Measurements from ENCODE around the gene SEC14L5.
"Not testable (repeated sequence)": the region's sequence is repeated elsewhere in the genome, so short reads cannot be mapped to it uniquely, and the experiment has no call there.

Gene SEC14L5

GRCh38 chr16:4927661-4928060, 30.5 kb upstream of the SEC14L5 start:
- in situ Hi-C loops (cut with MboI; ENCODE audit: low pct_unique_long_range_greater_than_20kb, low sequenced_read_pairs) = no loop called here
- DNase-seq = no peak

- DNase-seq = no peak
- in situ Hi-C loops (cut with MboI; ENCODE audit: low pct_unique_long_range_greater_than_20kb, low sequenced_read_pairs) = no loop called here
Measured at GRCh38 chr16:4928227-4928626, 29.9 kb upstream of the SEC14L5 start.

- DNase-seq; in situ Hi-C loops (cut with MboI; ENCODE audit: low pct_unique_long_range_greater_than_20kb, low sequenced_read_pairs): not testable (repeated sequence)
Measured at GRCh38 chr16:4929619-4930018, 28.5 kb upstream of the SEC14L5 start.

DNA sequence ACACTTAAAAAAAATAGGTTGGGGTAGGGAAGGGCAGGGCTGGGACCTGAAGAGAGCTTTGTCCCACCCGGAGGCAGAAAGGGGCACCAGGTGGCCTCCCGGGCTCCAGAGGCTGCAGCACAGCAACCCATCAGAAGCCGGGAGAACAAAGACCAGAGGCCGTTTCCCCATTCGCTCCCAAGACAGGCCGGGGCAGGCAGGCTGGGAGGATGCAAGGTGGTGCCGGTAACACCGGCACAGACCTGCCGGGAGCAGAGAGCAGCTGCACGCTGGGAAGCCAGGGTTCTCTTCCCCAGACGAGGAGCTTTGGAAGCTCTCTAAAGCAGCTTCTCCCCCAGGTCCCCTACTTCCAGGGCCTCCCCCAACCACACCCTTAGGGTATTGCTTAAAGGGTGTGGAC, 26.7 kb upstream of the SEC14L5 start:
- DNase-seq = no peak
- in situ Hi-C loops (cut with MboI; ENCODE audit: low pct_unique_long_range_greater_than_20kb, low sequenced_read_pairs) = no loop called here

DNA sequence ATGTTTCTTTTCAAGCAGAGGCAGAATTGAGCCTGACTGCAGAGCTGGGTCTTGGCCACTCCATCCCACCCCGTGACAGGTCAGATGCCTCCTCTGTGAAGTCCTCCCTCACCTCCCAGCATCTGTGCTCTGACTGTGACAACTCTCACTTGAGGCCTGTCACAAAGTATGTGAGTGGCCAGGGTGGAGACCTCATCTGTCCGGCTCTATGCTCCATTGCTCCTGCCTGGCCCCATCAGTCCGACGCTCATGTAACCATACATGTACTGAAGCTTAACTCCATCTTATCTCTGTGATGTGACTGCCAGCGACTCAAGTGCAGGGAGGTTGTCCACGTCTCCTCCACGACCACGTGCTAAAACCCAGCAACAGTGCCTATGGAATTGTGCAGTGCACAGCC, 24.7 kb upstream of the SEC14L5 start:
- no peak for DNase-seq
- in situ Hi-C loops (cut with MboI; ENCODE audit: low pct_unique_long_range_greater_than_20kb, low sequenced_read_pairs) = no loop called here

DNA sequence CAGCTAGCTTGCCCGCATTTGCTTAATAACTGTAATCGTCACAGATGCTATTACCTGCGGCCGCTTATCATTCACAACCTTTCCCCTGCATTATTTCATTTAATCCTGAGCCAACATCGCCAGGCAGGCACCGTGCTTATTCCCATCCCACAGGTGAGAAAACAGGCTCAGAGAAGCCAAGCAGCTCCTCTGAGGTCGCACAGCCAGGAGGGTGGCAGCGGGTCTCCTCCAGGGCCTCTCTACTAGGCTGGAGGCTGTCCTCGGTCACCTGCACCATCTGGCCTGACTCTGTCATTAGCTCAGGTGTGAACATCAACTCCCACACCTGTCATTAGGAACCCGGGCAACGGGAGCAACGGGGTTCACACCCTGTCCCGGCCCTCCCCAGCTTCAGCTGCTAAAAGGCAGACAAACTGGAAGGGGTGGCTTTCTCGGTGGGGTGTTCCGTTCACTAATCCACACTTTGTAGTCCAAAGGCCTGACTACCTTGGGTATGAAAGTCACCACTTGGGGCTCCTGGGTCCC, 24.2 kb upstream of the SEC14L5 start:
- in situ Hi-C loops (cut with MboI; ENCODE audit: low pct_unique_long_range_greater_than_20kb, low sequenced_read_pairs) = no loop called here
- no peak for DNase-seq

DNA sequence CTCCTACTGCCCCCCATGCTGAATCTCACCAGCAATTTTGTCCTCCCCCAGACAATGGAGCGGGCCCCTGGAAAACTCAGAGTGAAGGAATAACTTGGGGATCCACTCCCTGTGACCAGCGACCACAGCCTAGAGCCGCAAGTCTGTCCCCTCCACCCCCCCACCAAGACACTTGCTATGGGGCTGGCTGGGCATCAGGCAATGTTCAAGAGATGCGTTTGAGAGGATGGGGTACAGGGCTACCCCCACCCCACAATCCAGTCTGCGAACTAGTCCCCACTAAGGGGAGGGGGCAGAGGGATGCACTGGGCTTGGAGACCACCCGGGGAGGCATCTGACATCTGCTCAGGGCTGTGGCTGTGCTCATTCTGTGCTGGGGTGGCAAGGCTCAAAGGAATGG, 23.5 kb upstream of the SEC14L5 start:
- in situ Hi-C loops (cut with MboI; ENCODE audit: low pct_unique_long_range_greater_than_20kb, low sequenced_read_pairs) = no loop called here
- DNase-seq = no peak

DNA sequence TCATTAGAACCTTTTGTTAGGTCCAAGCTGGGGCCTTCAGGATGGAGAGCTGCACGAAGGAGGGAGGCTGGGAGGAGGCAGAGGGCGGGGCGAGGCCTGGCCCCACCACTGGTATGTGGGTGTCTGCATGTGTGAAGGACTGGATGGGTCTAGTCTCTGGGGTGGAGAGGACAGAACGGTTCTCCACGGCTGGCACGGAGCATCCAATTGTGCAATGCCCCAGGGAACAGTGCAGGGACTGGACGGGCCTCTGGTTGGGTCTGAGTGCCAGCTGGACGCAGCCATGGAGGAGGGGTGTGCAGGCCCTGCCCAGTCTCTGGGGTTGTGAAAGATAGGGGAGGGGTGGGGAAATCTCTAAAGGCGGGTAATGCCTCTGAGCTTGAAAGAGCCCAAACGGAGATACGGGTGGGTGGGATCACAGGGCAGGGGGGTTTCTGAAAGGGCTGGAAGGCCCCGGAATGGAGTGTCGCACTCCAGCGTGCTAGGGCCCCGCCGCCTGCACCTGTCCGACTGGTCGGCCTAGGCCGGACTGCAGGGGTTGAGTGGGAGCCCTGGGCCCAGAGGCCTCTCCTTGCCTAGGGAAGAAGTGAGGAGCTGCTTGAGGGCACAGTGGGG, 22.8 kb upstream of the SEC14L5 start:
- in situ Hi-C loops (cut with MboI; ENCODE audit: low pct_unique_long_range_greater_than_20kb, low sequenced_read_pairs) = no loop called here
- no peak for DNase-seq

DNA sequence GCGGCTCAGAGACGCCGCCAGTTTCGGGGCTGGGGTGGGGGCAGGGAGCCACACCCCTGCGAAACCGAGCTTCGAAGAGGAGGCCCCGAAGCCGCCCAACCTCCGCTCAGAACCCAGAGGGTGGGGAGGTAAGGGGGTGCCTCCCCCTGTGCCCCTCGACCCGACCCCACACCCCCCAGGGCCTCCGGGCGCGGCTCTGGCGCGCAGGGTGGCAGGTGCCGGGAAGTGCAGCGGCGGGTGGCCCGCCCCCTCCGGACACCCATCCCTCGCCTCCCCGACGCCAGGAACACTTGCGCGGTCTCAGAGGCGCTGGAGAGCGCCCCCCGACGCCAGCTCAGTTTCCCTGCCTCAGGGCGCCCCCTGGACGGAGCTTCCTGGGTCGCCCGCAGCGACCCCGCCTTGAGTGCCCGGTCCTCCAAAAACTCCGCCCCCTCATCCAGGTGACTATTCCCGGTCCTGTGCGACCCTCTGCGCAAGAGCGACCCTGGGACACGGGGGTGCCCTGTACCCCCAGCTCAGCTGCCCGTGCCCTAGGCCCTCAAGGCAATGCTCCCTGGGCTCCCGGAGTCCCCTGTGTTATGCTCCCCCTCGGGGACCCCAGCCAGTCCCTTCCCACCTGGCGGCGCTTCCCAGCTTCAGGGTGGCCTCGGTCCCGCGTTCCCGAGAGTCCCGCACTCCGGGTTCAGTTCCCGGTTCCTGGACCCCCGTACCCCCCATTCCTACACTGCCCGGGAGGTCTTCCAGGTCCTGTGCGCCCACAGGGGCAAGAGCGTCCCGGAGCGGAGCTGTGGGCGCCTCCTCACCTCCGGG, 21.7 kb upstream of the SEC14L5 start:
- no peak for DNase-seq
- in situ Hi-C loops (cut with MboI; ENCODE audit: low pct_unique_long_range_greater_than_20kb, low sequenced_read_pairs) = no loop called here

DNA sequence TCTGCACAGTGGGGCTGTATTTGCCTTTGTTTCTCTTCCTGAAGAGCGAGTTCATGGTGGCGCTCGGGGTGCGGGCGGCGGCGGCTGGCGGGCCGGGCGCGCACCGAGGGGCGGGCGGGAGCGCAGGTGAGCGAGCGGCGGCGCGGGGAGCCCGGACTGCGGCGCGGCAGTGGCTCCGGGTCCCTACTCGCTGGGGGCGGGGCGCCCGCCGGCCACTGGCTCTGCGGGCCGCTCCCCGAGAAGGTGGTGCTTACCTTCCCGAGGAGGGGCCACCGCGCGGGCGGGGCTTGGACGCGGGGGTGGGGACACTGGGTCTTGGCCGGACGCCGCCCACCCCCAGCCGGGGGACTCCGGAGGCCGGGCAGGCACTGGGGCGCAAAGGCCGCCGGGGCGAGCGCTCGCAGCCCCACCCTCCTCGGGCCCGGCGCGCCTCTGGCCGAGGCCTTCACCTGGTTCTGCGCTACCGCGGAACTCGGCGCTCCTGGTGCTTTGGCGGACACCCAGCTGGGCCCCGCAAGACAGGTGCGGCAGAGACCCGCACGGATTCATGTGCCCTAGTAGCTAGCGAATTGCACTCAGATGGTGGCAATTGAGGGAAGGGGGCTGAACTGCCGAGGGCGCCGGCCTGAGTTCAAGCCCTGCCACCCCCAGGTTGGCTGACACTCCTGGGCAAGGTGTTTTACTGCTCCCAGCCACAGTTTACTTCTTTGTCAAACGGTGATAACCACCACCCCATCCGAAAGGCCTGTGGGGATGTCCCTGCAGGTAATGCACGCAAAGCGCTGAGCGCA, 20.9 kb upstream of the SEC14L5 start, which contains the start of gene PPL:
TSS of gene PPL (minus strand) at position 158 of the 791 bp plus-strand sequence. CDS start at position 55, 103 bp downstream.
- in situ Hi-C loops (cut with MboI; ENCODE audit: low pct_unique_long_range_greater_than_20kb, low sequenced_read_pairs) = no loop called here
- no peak for DNase-seq

- in situ Hi-C loops (cut with MboI; ENCODE audit: low pct_unique_long_range_greater_than_20kb, low sequenced_read_pairs) = no loop called here
- no peak for DNase-seq
Measured at GRCh38 chr16:4937782-4938682, 20.1 kb upstream of the SEC14L5 start.

DNA sequence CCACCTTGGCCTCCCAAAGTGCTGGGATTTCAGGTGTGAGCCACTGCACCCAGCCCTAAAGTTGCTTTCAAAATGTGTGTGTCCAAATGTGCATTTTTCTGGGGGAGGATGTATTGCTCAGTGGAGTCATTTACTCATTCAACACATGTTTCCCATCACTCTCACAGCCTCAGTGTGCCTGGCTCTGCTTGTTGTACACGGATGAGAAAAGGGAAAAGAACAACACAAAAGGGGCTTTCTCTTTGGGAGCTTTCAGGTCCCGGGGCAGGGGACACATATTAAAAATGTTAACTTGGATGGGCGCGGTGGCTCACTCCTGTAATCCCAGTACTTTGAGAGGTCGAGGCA, 19.5 kb upstream of the SEC14L5 start:
- in situ Hi-C loops (cut with MboI; ENCODE audit: low pct_unique_long_range_greater_than_20kb, low sequenced_read_pairs) = no loop called here
- no peak for DNase-seq

GRCh38 chr16:4940719-4941118, 17.4 kb upstream of the SEC14L5 start:
- DNase-seq = no peak
- in situ Hi-C loops (cut with MboI; ENCODE audit: low pct_unique_long_range_greater_than_20kb, low sequenced_read_pairs) = no loop called here

GRCh38 chr16:4942481-4942880, 15.6 kb upstream of the SEC14L5 start:
- in situ Hi-C loops (cut with MboI; ENCODE audit: low pct_unique_long_range_greater_than_20kb, low sequenced_read_pairs) = no loop called here
- DNase-seq = no peak

DNA sequence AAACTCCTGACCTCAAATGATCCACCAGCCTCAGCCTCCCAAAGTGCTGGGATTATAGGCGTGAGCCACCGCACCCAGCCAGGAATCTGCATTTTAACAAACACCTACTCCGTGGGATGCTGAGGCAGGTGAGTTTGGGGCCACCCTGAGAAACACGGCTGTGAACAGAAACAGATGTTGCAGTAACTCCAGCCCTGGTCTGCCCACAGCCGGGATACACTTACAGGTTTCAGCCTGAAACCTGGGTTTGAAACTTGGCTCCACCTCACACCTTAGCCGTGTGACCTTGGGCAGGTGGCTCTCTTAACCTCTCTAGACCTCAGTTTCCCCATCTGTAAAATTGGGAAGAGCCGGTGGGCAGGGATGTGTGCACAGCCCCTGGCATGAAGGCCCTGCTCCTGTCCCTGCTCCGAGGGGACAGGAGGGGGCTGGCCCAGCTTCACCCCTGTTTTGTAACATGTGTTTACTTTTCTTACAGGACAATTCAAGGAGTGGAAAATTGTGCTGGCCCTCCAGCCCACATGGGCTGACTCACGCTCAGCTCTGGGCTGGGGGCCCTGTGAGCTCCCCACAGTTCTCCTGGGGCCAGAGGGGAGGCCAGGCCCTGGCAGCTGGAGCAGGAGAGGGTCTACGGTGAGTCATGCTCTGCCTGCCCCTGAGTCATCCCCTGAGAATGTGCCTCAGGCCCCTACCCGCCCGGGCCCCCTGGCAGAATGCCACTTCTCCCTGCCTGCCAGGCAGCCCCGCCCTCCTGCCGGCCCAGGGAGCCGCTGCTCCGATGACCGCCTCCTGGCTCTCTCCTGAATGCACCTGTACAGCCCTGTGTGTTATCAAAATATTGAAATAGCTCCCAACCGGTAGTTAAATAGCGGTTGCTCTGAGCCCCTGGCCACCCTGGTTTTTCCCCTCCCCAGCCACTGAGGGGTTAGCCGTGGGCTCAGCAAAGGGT, 13.5 kb upstream of the SEC14L5 start:
- peak; percentile 31 for DNase-seq
- in situ Hi-C loops (cut with MboI; ENCODE audit: low pct_unique_long_range_greater_than_20kb, low sequenced_read_pairs) = no loop called here

- no peak for DNase-seq
- in situ Hi-C loops (cut with MboI; ENCODE audit: low pct_unique_long_range_greater_than_20kb, low sequenced_read_pairs) = no loop called here
Measured at GRCh38 chr16:4945560-4946502, 12.3 kb upstream of the SEC14L5 start.

- in situ Hi-C loops (cut with MboI; ENCODE audit: low pct_unique_long_range_greater_than_20kb, low sequenced_read_pairs) = no loop called here
- DNase-seq = no peak
Measured at GRCh38 chr16:4946917-4947316, 11.2 kb upstream of the SEC14L5 start.

All from KBM-7 (cell line).